Endothelial cell of umbilical vein (primary cell): ENCODE data around the gene FLT3. TPM values are rescaled to one million over a fixed set of nuclear protein-coding genes. Genes with fewer than 3 reads are reported as not detected.

Experiments used
- BruUV-seq: library from RNA; stranded (reverse); fragments of 400-500 nt; replicated peaks from 2 replicates; lab custom pipeline; 2021; lab: Mats Ljungman, UMichigan
- CTCF ChIA-PET: fragments of 300-600, 350-600 bp; sonication (Branson Sonifier 250); formaldehyde crosslinking; loops from one replicate; lab custom pipeline; 2021; ENCODE audit warnings: antibody characterized with exemption, inconsistent platforms; lab: Charles Lee
- POLR2A ChIA-PET: fragments of 300-600, 350-600 bp; sonication (Branson Sonifier 250); formaldehyde crosslinking; loops from one replicate; lab custom pipeline; 2021; ENCODE audit warnings: antibody characterized with exemption, inconsistent platforms; lab: Charles Lee
- DNase-seq: peaks from one replicate; pipeline ENCODE4 v3.0.0-alpha.2; 2011; ENCODE audit warnings: low read depth, low spot score
- FAIRE-seq: peaks from 2 replicates; lab custom pipeline; 2011; peaks lifted over from hg19 to GRCh38; lab: Jason Lieb, UNC
- H2AFZ ChIP-seq: 2 replicates; pipeline ENCODE4 v1.6.0; 2012; ENCODE audit warnings: low read depth, low read length, control low read depth, inconsistent platforms
- H3K27ac ChIP-seq: 2 replicates; pipeline ENCODE4 v1.5.1; 2011; ENCODE audit warnings: low read depth, mild to moderate bottlenecking, control low read depth, low read length, moderate library complexity; ENCODE audit not compliant: insufficient read depth
- H3K27me3 ChIP-seq, 2 experiments: 2 replicates each; pipeline versions ENCODE4 v1.6.0 to v1.6.1; 2011; ENCODE audit warnings: low read length in 2 of 2, mixed read lengths in 1 of 2; ENCODE audit not compliant: control insufficient read depth in 2 of 2, insufficient read depth in 2 of 2
- H3K36me3 ChIP-seq, 2 experiments: 2 replicates in 1 of 2; 3 replicates in 1 of 2; pipeline ENCODE4 v1.5.1; 2011; ENCODE audit warnings: low read length in 2 of 2, mild to moderate bottlenecking in 1 of 2, moderate library complexity in 1 of 2; ENCODE audit not compliant: control insufficient read depth in 2 of 2, insufficient read depth in 2 of 2; ENCODE audit errors: extremely low read depth in 1 of 2
- H3K4me1 ChIP-seq: 3 replicates; pipeline ENCODE4 v1.5.1; 2011; ENCODE audit warnings: mild to moderate bottlenecking, low read length; ENCODE audit not compliant: control insufficient read depth, insufficient read depth; ENCODE audit errors: extremely low read depth
- H3K4me2 ChIP-seq: 2 replicates; pipeline ENCODE4 v1.6.1; 2011; ENCODE audit warnings: low read length, control low read depth, mixed read lengths; ENCODE audit not compliant: insufficient read depth
- H3K4me3 ChIP-seq, 3 experiments: fragments of 200-600 bp in 1 of 3; sonication (generic), shearing (Covaris generic) in 1 of 3; replicated peaks in 1 of 3; 2 replicates each; pipeline ENCODE4 v1.5.1; 2011 to 2016; ENCODE audit warnings: control low read depth in 3 of 3, low read length in 3 of 3, mild to moderate bottlenecking in 2 of 3, inconsistent platforms in 1 of 3, low read depth in 1 of 3, moderate library complexity in 1 of 3; ENCODE audit not compliant: insufficient read depth in 1 of 3
- H3K79me2 ChIP-seq: 2 replicates; pipeline ENCODE4 v1.6.0; 2012; ENCODE audit warnings: low read length, inconsistent platforms; ENCODE audit not compliant: control insufficient read depth, insufficient read depth
- H3K9ac ChIP-seq: replicated peaks from 2 replicates; pipeline ENCODE3; 2011; ENCODE audit warnings: low read length, control low read depth; ENCODE audit not compliant: insufficient read depth; ENCODE audit errors: extremely low read depth
- H3K9me1 ChIP-seq: replicated peaks from 3 replicates; pipeline ENCODE4 v1.6.0; 2011; ENCODE audit warnings: mild to moderate bottlenecking, low read length; ENCODE audit not compliant: control insufficient read depth, insufficient read depth; ENCODE audit errors: extremely low read depth
- H3K9me3 ChIP-seq: replicated peaks from 2 replicates; pipeline ENCODE4 v1.5.1; 2012; ENCODE audit warnings: low read length, inconsistent platforms; ENCODE audit not compliant: control insufficient read depth, insufficient read depth
- H4K20me1 ChIP-seq: replicated peaks from 2 replicates; pipeline ENCODE3; 2011; ENCODE audit warnings: mild to moderate bottlenecking, low read length; ENCODE audit not compliant: control insufficient read depth, insufficient read depth; ENCODE audit errors: extremely low read depth
- CTCF ChIP-seq, 2 donors: IDR thresholded peaks; 1 replicate in 1 of 2; 2 replicates in 1 of 2; pipeline ENCODE4 v1.5.1; 2011; ENCODE audit warnings: low read length in 2 of 2, mild to moderate bottlenecking in 2 of 2, moderate library complexity in 2 of 2, control low read depth in 1 of 2, inconsistent platforms in 1 of 2, low read depth in 1 of 2; ENCODE audit not compliant: insufficient read depth in 1 of 2; ENCODE audit errors: extremely low read depth in 1 of 2
- EZH2 ChIP-seq: IDR thresholded peaks from 2 replicates; pipeline ENCODE4 v1.6.1; 2012; ENCODE audit warnings: borderline replicate concordance, low read depth, mild to moderate bottlenecking, moderate library complexity, low read length, inconsistent platforms; ENCODE audit not compliant: severe bottlenecking
- FOS ChIP-seq: IDR thresholded peaks from 2 replicates; pipeline ENCODE4 v1.6.1; 2011; ENCODE audit warnings: mild to moderate bottlenecking, low read length, moderate library complexity, borderline replicate concordance; ENCODE audit not compliant: insufficient read depth
- GATA2 ChIP-seq: IDR thresholded peaks from 2 replicates; pipeline ENCODE4 v1.7.0; 2011; ENCODE audit warnings: low read depth, mild to moderate bottlenecking, moderate library complexity, mixed read lengths, low read length; ENCODE audit not compliant: insufficient read length, insufficient read depth
- JUN ChIP-seq: IDR thresholded peaks from 2 replicates; pipeline ENCODE4 v1.6.1; 2011; ENCODE audit warnings: borderline replicate concordance, low read depth; ENCODE audit not compliant: insufficient read length, insufficient read depth
- MAX ChIP-seq: IDR thresholded peaks from 2 replicates; pipeline ENCODE4 v1.6.1; 2011; ENCODE audit not compliant: insufficient read depth, insufficient read length
- MYC ChIP-seq: IDR thresholded peaks from one replicate; pipeline ENCODE4 v1.6.1; 2011; ENCODE audit warnings: mild to moderate bottlenecking, low read depth, low read length
- POLR2A ChIP-seq: IDR thresholded peaks from 2 replicates; pipeline ENCODE4 v1.6.1; 2012; ENCODE audit warnings: low read depth, mild to moderate bottlenecking, control low read depth, low read length
- POLR2AphosphoS5 ChIP-seq: IDR thresholded peaks from 2 replicates; pipeline ENCODE4 v1.6.1; 2012; ENCODE audit warnings: low read depth, mild to moderate bottlenecking, control low read depth, low read length, moderate library complexity; ENCODE audit not compliant: insufficient read depth
- dilution Hi-C: fragments of 300-500 bp; cut with MboI; formaldehyde crosslinking; loops from one replicate; pipeline ENCODE4 v1.15.0; 2019; ENCODE audit warnings: low sequenced_read_pairs; ENCODE audit not compliant: extremely low pct_ligation_motif_present
- intact Hi-C: fragments of 100-400 bp; cut with micrococcal nuclease; formaldehyde crosslinking; loops from one replicate; pipeline ENCODE4 v1.10.0; 2022
- polyA plus RNA-seq, 4 experiments: library from polyadenylated mRNA; depleted of rRNA in 3 of 4; stranded (reverse) in 3 of 4; unstranded in 1 of 4; fragments of >200 nt; gene quantifications; 2 replicates each; pipeline versions ENCODE4 v1.2.1 to v1.2.3, GENCODE V29; 2011 to 2012; ENCODE audit warnings: missing spikeins in 1 of 4
- total RNA-seq: library from RNA; stranded (reverse); gene quantifications from 2 replicates; pipeline ENCODE4 v1.2.3, GENCODE V29; 2021

FLT3 gene
- total and polyA plus RNA-seq, 2 donors (not counting 3 experiments of a cell fraction or from before 2014, with no cell fraction given), result 0.03 TPM; not detected in 1

GRCh38 chr13:28002886-28003698, 97.3 kb downstream of the FLT3 start:
- no peaks in the 10 kb centered on the region for H3K27me3 ChIP-seq
- FAIRE-seq (no peak), DNase-seq (no peak)
- no peak overlapping the region for H3K27ac ChIP-seq
- no peaks in the 10 kb centered on the region for H3K9me3 ChIP-seq
- intact Hi-C loops (no loop called here), dilution Hi-C loops (no loop called here)
- no peaks in the 10 kb centered on the region for H3K36me3 ChIP-seq
- H3K9me1 ChIP-seq, result no peaks in the 10 kb centered on the region
- no peaks in the 10 kb centered on the region for H4K20me1 ChIP-seq
- no TSS peak for BruUV-seq
- no peak overlapping the region for H3K4me3 ChIP-seq
- TF ChIP-seq EZH2 (no peak), FOS (no peak), MAX (no peak), POLR2AphosphoS5 (no peak), JUN (no peak), CTCF (IDR thresholded peaks at IDR 0.05; ENCODE audit: extremely low read depth in 1 of 2, insufficient read depth in 1 of 2, low read depth in 1 of 2, low read length in 2 of 2) (no peak), GATA2 (no peak), POLR2A (no peak), MYC (no peak)
- POLR2A ChIA-PET, result no interaction called here
- no peaks in the 10 kb centered on the region for H3K4me1 ChIP-seq
- no peak overlapping the region for H2AFZ ChIP-seq
- CTCF ChIA-PET, result interaction anchor here (0.8 kb wide), 1 partner anchor 49 kb away, joined by 3 read pairs; no protein-coding TSS in a partner anchor
- no peak overlapping the region for H3K4me2 ChIP-seq
- no peaks in the 10 kb centered on the region for H3K79me2 ChIP-seq
- no peak overlapping the region for H3K9ac ChIP-seq
